ENCODE results near the gene YIPF4.

Gene YIPF4

GRCh38 chr2:32237996-32238395 lies 39.7 kb upstream of the YIPF4 start:
- TF ChIP-seq, protein P1, sequence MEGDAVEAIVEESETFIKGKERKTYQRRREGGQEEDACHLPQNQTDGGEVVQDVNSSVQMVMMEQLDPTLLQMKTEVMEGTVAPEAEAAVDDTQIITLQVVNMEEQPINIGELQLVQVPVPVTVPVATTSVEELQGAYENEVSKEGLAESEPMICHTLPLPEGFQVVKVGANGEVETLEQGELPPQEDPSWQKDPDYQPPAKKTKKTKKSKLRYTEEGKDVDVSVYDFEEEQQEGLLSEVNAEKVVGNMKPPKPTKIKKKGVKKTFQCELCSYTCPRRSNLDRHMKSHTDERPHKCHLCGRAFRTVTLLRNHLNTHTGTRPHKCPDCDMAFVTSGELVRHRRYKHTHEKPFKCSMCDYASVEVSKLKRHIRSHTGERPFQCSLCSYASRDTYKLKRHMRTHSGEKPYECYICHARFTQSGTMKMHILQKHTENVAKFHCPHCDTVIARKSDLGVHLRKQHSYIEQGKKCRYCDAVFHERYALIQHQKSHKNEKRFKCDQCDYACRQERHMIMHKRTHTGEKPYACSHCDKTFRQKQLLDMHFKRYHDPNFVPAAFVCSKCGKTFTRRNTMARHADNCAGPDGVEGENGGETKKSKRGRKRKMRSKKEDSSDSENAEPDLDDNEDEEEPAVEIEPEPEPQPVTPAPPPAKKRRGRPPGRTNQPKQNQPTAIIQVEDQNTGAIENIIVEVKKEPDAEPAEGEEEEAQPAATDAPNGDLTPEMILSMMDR (IDR thresholded peaks at IDR 0.05; ENCODE audit: low read depth, low read length, missing control alignments) = no peak
- in situ Hi-C loops (cut with HindIII; ENCODE audit: low sequenced_read_pairs) = no loop called here
- DNase-seq (ENCODE audit: low read depth) = no peak
- H3K4me3 ChIP-seq (ENCODE audit: low read depth, low read length) = no peak overlapping the region

DNA sequence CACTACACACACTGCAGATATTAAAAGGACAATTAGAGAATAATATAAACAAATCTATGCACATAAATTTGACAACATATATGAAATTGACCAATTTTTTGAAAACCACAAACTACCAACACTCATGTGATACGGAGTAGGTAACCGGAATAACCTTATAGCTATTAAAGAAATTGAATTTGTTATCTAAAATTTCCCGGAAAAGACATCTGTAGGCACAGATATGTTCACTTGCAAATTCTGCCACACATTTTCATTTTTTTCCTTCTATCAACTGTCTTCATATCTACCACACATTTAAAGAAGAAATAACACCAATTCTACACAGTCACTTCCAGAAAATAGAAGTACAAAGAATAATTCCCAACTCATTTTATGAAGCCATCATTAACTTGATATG lies 35.4 kb upstream of the YIPF4 start:
- no peak for DNase-seq (ENCODE audit: low read depth)
- in situ Hi-C loops (cut with HindIII; ENCODE audit: low sequenced_read_pairs) = no loop called here
- no peak overlapping the region for H3K4me3 ChIP-seq (ENCODE audit: low read depth, low read length)
- TF ChIP-seq, protein P1 (IDR thresholded peaks at IDR 0.05; ENCODE audit: low read depth, low read length, missing control alignments) = no peak

GRCh38 chr2:32246911-32247310 lies 30.8 kb upstream of the YIPF4 start:
- H3K4me3 ChIP-seq (ENCODE audit: low read depth, low read length) = no peak overlapping the region
- DNase-seq (ENCODE audit: low read depth) = no peak
- in situ Hi-C loops (cut with HindIII; ENCODE audit: low sequenced_read_pairs) = no loop called here
- TF ChIP-seq, protein P1 (IDR thresholded peaks at IDR 0.05; ENCODE audit: low read depth, low read length, missing control alignments) = no peak

- TF ChIP-seq, protein P1 (IDR thresholded peaks at IDR 0.05; ENCODE audit: low read depth, low read length, missing control alignments) = no peak
- H3K4me3 ChIP-seq (ENCODE audit: low read depth, low read length) = no peak overlapping the region
- in situ Hi-C loops (cut with HindIII; ENCODE audit: low sequenced_read_pairs) = no loop called here
- no peak for DNase-seq (ENCODE audit: low read depth)
These were observed 29.4 kb upstream of the YIPF4 start for GRCh38 chr2:32248299-32248698.

DNA sequence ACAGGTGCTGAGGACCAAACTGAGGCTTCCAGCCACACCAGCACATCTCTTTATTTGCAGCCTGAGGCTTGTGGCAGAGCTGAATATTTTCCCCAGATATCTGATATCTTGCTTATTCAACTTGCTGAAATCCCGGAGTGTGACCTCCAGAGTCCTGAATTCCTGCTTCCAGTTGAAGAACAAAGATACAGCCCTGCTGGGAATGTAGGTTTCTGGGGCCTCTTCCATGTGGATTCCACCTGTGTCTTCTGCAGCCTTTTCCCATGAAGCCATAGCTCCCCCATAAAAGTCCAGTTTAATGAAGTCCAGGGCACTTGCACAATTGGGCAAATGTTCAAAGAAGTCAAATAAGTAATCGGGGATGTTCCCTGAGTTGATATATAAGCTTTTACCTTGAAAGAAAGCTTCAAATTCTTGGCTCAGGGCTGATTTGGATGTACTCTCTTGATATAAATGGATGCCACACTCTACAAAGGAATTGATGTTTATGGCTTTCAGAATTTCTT lies 27.9 kb upstream of the YIPF4 start:
- TF ChIP-seq, protein P1 (IDR thresholded peaks at IDR 0.05; ENCODE audit: low read depth, low read length, missing control alignments) = no peak
- no peak for DNase-seq (ENCODE audit: low read depth)
- in situ Hi-C loops (cut with HindIII; ENCODE audit: low sequenced_read_pairs) = loop anchor here (5.0 kb wide), 1 partner anchor 48 kb away; no protein-coding TSS in a partner anchor
- no peak overlapping the region for H3K4me3 ChIP-seq (ENCODE audit: low read depth, low read length)

DNA sequence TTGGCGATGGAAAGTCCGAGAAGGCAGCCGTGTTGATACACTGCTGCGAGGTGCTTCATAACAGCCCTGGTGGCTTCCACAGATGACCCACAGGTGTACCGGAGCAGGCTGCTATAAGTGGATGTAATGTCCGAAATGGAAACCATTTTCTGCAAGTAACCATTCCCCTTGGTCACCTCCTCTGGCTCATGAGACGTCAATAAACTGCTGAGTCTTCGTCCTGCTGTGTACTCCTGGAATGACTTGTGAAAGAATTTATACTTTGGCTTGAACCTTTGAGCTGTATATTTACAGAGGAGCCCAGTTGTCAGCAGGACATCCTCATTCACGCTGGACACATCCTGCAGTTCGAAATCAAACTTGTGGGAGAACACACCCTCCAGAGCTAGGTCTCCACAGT lies 27.4 kb upstream of the YIPF4 start:
- in situ Hi-C loops (cut with HindIII; ENCODE audit: low sequenced_read_pairs) = loop anchor here (5.0 kb wide), 1 partner anchor 47 kb away; no protein-coding TSS in a partner anchor
- no peak for DNase-seq (ENCODE audit: low read depth)

More for the DNA sequence above, 27.4 kb upstream of the YIPF4 start:
- TF ChIP-seq, protein P1 (IDR thresholded peaks at IDR 0.05; ENCODE audit: low read depth, low read length, missing control alignments) = no peak
- H3K4me3 ChIP-seq (ENCODE audit: low read depth, low read length) = no peak overlapping the region

All from astrocyte of the cerebellum (primary cell).